HCT116 (cell line): ENCODE data around the gene SLC25A13. TPM values are rescaled to one million over a fixed set of nuclear protein-coding genes. Genes with fewer than 3 reads are reported as not detected.

ENCODE experiments used
- ATAC-seq: fragments of 200-7000 bp; cut with Tn5 transposase; 2 replicates; pipeline ENCODE4 v1.9.1; 2020; ENCODE audit warnings: mild to moderate bottlenecking, moderate library complexity
- BruUV-seq: library from RNA; stranded (reverse); fragments of 400-500 nt; replicated peaks from 2 replicates; lab custom pipeline; 2021; lab: Mats Ljungman, UMichigan
- CTCF ChIA-PET: fragments of 300-600 bp; sonication (Branson Sonifier 250); formaldehyde crosslinking; loops from one replicate; lab custom pipeline; 2021; ENCODE audit warnings: antibody characterized with exemption; lab: Charles Lee
- POLR2A ChIA-PET: fragments of 300-600, 350-600 bp; sonication (Branson Sonifier 250); formaldehyde crosslinking; loops from one replicate; lab custom pipeline; 2021; ENCODE audit warnings: antibody characterized with exemption; lab: Charles Lee
- RAD21 ChIA-PET, 2 experiments: fragments of 300-600 bp; sonication (Branson Sonifier 250); formaldehyde crosslinking; loops; one replicate each; lab custom pipeline; 2023; ENCODE audit warnings: low total read pairs in 2 of 2; ENCODE audit not compliant: uncharacterized antibody in 2 of 2, unreplicated experiment in 2 of 2, low non-redundant PET in 1 of 2; lab: Charles Lee
- DNase-seq: peaks from one replicate; pipeline ENCODE4 v3.0.0-alpha.2; 2010; ENCODE audit warnings: low read depth, low spot score
- H2AFZ ChIP-seq: fragments of 200-600 bp; shearing (Covaris generic), sonication (generic); 2 replicates; pipeline ENCODE4 v1.6.1; 2017; ENCODE audit warnings: low read depth, mixed run types, mixed read lengths, antibody characterized with exemption, low read length; ENCODE audit not compliant: poor library complexity, severe bottlenecking
- H3K27ac ChIP-seq: 2 replicates; pipeline ENCODE4 v1.5.1; 2012; ENCODE audit warnings: low read depth, low read length
- H3K27me3 ChIP-seq: fragments of 200-600 bp; sonication (generic); 2 replicates; pipeline ENCODE4 v1.6.1; 2016; ENCODE audit warnings: mixed run types, low read length, mixed read lengths; ENCODE audit not compliant: insufficient read depth
- H3K36me3 ChIP-seq, 2 experiments: fragments of 200-500 bp in 1 of 2; fragments of 200-600 bp in 1 of 2; sonication (Bioruptor generic) in 1 of 2; sonication (generic) in 1 of 2; 2 replicates each; pipeline versions ENCODE4 v1.5.1 to v1.6.1; 2014 to 2016; ENCODE audit warnings: low read length in 2 of 2, inconsistent platforms in 1 of 2, mixed read lengths in 1 of 2, mixed run types in 1 of 2; ENCODE audit not compliant: insufficient read depth in 2 of 2, control insufficient read depth in 1 of 2
- H3K4me1 ChIP-seq, 2 experiments: fragments of 200-600 bp in 1 of 2; sonication (generic) in 1 of 2; 2 replicates each; pipeline versions ENCODE4 v1.5.1 to v1.6.1; 2012 to 2017; ENCODE audit warnings: low read length in 2 of 2, inconsistent platforms in 1 of 2, mild to moderate bottlenecking in 1 of 2, mixed read lengths in 1 of 2, mixed run types in 1 of 2, moderate library complexity in 1 of 2; ENCODE audit not compliant: insufficient read depth in 2 of 2, control insufficient read depth in 1 of 2
- H3K4me2 ChIP-seq: fragments of 200-600 bp; sonication (generic); 2 replicates; pipeline ENCODE4 v1.6.1; 2017; ENCODE audit warnings: mixed run types, low read length, mixed read lengths
- H3K4me3 ChIP-seq, 2 experiments: fragments of 200-600 bp in 1 of 2; sonication (generic) in 1 of 2; replicated peaks in 1 of 2; 2 replicates each; pipeline ENCODE4 v1.5.1; 2011 to 2016; ENCODE audit warnings: low read length in 2 of 2, control low read depth in 1 of 2, low read depth in 1 of 2, mild to moderate bottlenecking in 1 of 2, mixed read lengths in 1 of 2, mixed run types in 1 of 2
- H3K79me2 ChIP-seq: fragments of 200-600 bp; sonication (generic); 2 replicates; pipeline ENCODE4 v1.6.1; 2017; ENCODE audit warnings: mild to moderate bottlenecking, mixed run types, low read length, moderate library complexity, mixed read lengths; ENCODE audit not compliant: insufficient read depth
- H3K9ac ChIP-seq: fragments of 200-600 bp; sonication (generic); 2 replicates; pipeline ENCODE4 v1.6.1; 2016; ENCODE audit warnings: low read length, mixed read lengths
- H3K9me2 ChIP-seq: fragments of 200-600 bp; sonication (generic), shearing (Covaris generic); 2 replicates; pipeline ENCODE4 v1.6.1; 2017; ENCODE audit warnings: mixed run types, mild to moderate bottlenecking, moderate library complexity; ENCODE audit not compliant: insufficient read depth
- H3K9me3 ChIP-seq, 2 experiments: fragments of 200-500 bp in 1 of 2; fragments of 200-600 bp in 1 of 2; sonication (Bioruptor generic) in 1 of 2; sonication (generic) in 1 of 2; 2 replicates each; pipeline ENCODE4 v1.6.1; 2014 to 2017; ENCODE audit warnings: low read length in 2 of 2, mixed read lengths in 2 of 2, inconsistent platforms in 1 of 2, low read depth in 1 of 2, mild to moderate bottlenecking in 1 of 2, mixed run types in 1 of 2, moderate library complexity in 1 of 2; ENCODE audit not compliant: control insufficient read depth in 1 of 2, insufficient read depth in 1 of 2
- H4K20me1 ChIP-seq: fragments of 200-600 bp; sonication (generic), shearing (Covaris generic); 2 replicates; pipeline ENCODE4 v1.6.1; 2017; ENCODE audit warnings: mixed run types, mild to moderate bottlenecking, moderate library complexity; ENCODE audit not compliant: insufficient read depth
- EGR1 ChIP-seq: IDR thresholded peaks from 2 replicates; pipeline ENCODE4 v1.6.1; 2012; ENCODE audit warnings: low read depth
- EZH2phosphoT487 ChIP-seq: fragments of 200-600 bp; IDR thresholded peaks from 2 replicates; pipeline ENCODE4 v1.6.1; 2018; ENCODE audit warnings: antibody characterized with exemption, borderline replicate concordance
- FOSL1 ChIP-seq: IDR thresholded peaks from 2 replicates; pipeline ENCODE4 v1.6.1; 2012; ENCODE audit warnings: low read depth
- JUND ChIP-seq: IDR thresholded peaks from 2 replicates; pipeline ENCODE4 v1.6.1; 2012
- POLR2A ChIP-seq: IDR thresholded peaks from 2 replicates; pipeline ENCODE4 v1.7.0; 2011; ENCODE audit warnings: borderline replicate concordance; ENCODE audit not compliant: insufficient read depth, insufficient read length; ENCODE audit errors: extremely low read depth
- POLR2AphosphoS5 ChIP-seq: IDR thresholded peaks from 2 replicates; pipeline ENCODE4 v1.6.1; 2011; ENCODE audit warnings: mild to moderate bottlenecking, low read depth, low read length, moderate library complexity
- SIN3A ChIP-seq: IDR thresholded peaks from 2 replicates; pipeline ENCODE4 v1.6.1; 2012; ENCODE audit warnings: low read depth
- TCF7L2 ChIP-seq: IDR thresholded peaks from 2 replicates; pipeline ENCODE4 v1.7.0; 2011; ENCODE audit warnings: borderline replicate concordance, inconsistent platforms; ENCODE audit not compliant: insufficient read depth, insufficient read length; ENCODE audit errors: extremely low read depth
- YY1 ChIP-seq: IDR thresholded peaks from 2 replicates; pipeline ENCODE4 v1.6.1; 2011; ENCODE audit warnings: low read length, low read depth, moderate library complexity, mild to moderate bottlenecking; ENCODE audit not compliant: insufficient replicate concordance; ENCODE audit errors: extremely low read depth
- ZNF274 ChIP-seq: fragments of 200-500 bp; sonication (Bioruptor generic); IDR thresholded peaks from 2 replicates; pipeline ENCODE4 v1.6.1; 2014; ENCODE audit warnings: mild to moderate bottlenecking, low read depth, low read length, inconsistent platforms
- intact Hi-C: fragments of 100-400 bp; cut with micrococcal nuclease; formaldehyde crosslinking; loops from 2 replicates; pipeline ENCODE4 v1.10.0; 2022
- total RNA-seq: library from RNA; stranded (reverse); gene quantifications from one replicate; pipeline ENCODE4 v1.2.1, GENCODE V29; 2021; ENCODE audit not compliant: unreplicated experiment
- TF ChIP-seq, protein P1 (sequence below): IDR thresholded peaks from 2 replicates; pipeline ENCODE4 v1.6.1; 2012; ENCODE audit warnings: low read depth
- TF ChIP-seq, protein P2 (sequence below): IDR thresholded peaks from 2 replicates; pipeline ENCODE4 v1.6.1; 2012
- TF ChIP-seq, protein P3 (sequence below): IDR thresholded peaks from 2 replicates; pipeline ENCODE4 v1.6.1; 2012
- TF ChIP-seq, protein P4 (sequence below): IDR thresholded peaks from 2 replicates; pipeline ENCODE4 v1.6.1; 2011; ENCODE audit warnings: mild to moderate bottlenecking, low read length, moderate library complexity; ENCODE audit not compliant: insufficient replicate concordance; ENCODE audit errors: extremely low read depth

The SLC25A13 gene
- total RNA-seq, 1 experiment from 2014 or later, result 19.3 TPM

DNA sequence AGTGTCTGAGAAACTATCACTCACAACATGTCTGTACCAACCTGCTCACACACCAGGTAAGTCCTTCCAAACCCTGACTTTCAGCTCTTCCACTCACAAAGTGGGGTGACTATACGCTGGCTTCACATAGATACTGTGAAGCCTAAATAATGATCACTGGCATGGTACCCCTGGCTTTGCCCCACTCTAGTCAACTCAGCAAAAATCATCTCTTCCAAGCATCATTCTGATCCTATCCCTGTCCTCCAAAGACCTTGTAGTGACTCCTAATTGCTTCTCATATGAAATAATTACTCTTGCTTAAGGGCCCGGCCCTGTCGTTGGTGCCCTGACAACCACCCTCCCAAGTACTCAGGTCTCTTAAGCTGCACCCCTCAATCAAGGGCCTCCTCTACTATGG lies 97.8 kb downstream of the SLC25A13 start:
- BruUV-seq, result no TSS peak
- Histone ChIP-seq H4K20me1 (no peaks in the 10 kb centered on the region), H3K36me3 (no peaks in the 10 kb centered on the region), H3K4me3 (no peak overlapping the region), H3K9ac (no peak overlapping the region), H3K79me2 (no peaks in the 10 kb centered on the region), H3K27ac (no peak overlapping the region), H3K4me1 (peaks cover 6 to 12% of the 10 kb centered on the region in 2 experiments; a peak in 3 of 4 replicates), H3K4me2 (no peak overlapping the region), H2AFZ (no peak overlapping the region), H3K27me3 (no peaks in the 10 kb centered on the region), H3K9me3 (no peaks in the 10 kb centered on the region), H3K9me2 (no peaks in the 10 kb centered on the region)
- DNase-seq, result no peak
- CTCF ChIA-PET, result no interaction called here
- RAD21 ChIA-PET, result no interaction called here
- intact Hi-C loops, result no loop called here
- POLR2A ChIA-PET, result no interaction called here
- ATAC-seq, result no peak
- TF ChIP-seq ZNF274, result no peak
- no peak for TF ChIP-seq FOSL1
- no peak for TF ChIP-seq TCF7L2
- TF ChIP-seq, protein P1, sequence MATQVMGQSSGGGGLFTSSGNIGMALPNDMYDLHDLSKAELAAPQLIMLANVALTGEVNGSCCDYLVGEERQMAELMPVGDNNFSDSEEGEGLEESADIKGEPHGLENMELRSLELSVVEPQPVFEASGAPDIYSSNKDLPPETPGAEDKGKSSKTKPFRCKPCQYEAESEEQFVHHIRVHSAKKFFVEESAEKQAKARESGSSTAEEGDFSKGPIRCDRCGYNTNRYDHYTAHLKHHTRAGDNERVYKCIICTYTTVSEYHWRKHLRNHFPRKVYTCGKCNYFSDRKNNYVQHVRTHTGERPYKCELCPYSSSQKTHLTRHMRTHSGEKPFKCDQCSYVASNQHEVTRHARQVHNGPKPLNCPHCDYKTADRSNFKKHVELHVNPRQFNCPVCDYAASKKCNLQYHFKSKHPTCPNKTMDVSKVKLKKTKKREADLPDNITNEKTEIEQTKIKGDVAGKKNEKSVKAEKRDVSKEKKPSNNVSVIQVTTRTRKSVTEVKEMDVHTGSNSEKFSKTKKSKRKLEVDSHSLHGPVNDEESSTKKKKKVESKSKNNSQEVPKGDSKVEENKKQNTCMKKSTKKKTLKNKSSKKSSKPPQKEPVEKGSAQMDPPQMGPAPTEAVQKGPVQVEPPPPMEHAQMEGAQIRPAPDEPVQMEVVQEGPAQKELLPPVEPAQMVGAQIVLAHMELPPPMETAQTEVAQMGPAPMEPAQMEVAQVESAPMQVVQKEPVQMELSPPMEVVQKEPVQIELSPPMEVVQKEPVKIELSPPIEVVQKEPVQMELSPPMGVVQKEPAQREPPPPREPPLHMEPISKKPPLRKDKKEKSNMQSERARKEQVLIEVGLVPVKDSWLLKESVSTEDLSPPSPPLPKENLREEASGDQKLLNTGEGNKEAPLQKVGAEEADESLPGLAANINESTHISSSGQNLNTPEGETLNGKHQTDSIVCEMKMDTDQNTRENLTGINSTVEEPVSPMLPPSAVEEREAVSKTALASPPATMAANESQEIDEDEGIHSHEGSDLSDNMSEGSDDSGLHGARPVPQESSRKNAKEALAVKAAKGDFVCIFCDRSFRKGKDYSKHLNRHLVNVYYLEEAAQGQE, result no peak

DNA sequence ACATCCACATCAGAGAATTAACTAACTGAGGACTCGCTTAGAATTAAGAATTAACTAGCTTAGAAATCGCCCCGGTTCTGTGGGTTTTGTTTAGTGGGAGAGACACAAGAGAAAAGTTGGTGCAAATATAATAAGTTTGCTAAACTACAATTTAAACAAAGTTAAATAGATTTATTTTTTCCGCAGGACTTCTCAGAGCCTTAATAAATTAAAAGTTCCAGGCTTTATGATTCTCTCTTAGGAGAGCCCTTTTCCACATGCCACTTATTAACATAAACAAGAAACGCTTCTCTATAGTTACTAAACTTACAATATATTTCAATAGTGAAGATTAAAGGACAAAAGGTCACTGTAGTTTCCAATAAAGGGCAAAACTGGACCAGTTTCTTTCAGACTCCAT lies 100.0 kb downstream of the SLC25A13 start:
- H3K9ac ChIP-seq, result no peak overlapping the region
- intact Hi-C loops, result no loop called here
- H3K9me2 ChIP-seq, result no peaks in the 10 kb centered on the region
- no peak overlapping the region for H3K4me3 ChIP-seq
- peaks cover 6 to 17% of the 10 kb centered on the region in 2 experiments; a peak in 3 of 4 replicates for H3K4me1 ChIP-seq
- no peaks in the 10 kb centered on the region for H3K36me3 ChIP-seq
- no TSS peak for BruUV-seq
- DNase-seq (no peak), ATAC-seq (no peak)
- peaks cover 3% of the 10 kb centered on the region for H3K79me2 ChIP-seq
- CTCF ChIA-PET, result no interaction called here
- no peaks in the 10 kb centered on the region for H3K27me3 ChIP-seq
- no peak overlapping the region for H2AFZ ChIP-seq
- H3K4me2 ChIP-seq, result no peak overlapping the region
- H3K9me3 ChIP-seq, result no peaks in the 10 kb centered on the region
- no peak overlapping the region for H3K27ac ChIP-seq
- POLR2A ChIA-PET, result no interaction called here
- RAD21 ChIA-PET, result no interaction called here
- H4K20me1 ChIP-seq, result no peaks in the 10 kb centered on the region
- TF ChIP-seq YY1 (no peak), JUND (no peak), POLR2A (no peak), TCF7L2 (no peak), EZH2phosphoT487 (no peak), EGR1 (no peak), SIN3A (no peak), POLR2AphosphoS5 (no peak), ZNF274 (no peak)
- TF ChIP-seq, protein P2, sequence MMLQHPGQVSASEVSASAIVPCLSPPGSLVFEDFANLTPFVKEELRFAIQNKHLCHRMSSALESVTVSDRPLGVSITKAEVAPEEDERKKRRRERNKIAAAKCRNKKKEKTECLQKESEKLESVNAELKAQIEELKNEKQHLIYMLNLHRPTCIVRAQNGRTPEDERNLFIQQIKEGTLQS, result no peak
- TF ChIP-seq, protein P3, sequence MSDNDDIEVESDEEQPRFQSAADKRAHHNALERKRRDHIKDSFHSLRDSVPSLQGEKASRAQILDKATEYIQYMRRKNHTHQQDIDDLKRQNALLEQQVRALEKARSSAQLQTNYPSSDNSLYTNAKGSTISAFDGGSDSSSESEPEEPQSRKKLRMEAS, result no peak
- TF ChIP-seq, protein P4, sequence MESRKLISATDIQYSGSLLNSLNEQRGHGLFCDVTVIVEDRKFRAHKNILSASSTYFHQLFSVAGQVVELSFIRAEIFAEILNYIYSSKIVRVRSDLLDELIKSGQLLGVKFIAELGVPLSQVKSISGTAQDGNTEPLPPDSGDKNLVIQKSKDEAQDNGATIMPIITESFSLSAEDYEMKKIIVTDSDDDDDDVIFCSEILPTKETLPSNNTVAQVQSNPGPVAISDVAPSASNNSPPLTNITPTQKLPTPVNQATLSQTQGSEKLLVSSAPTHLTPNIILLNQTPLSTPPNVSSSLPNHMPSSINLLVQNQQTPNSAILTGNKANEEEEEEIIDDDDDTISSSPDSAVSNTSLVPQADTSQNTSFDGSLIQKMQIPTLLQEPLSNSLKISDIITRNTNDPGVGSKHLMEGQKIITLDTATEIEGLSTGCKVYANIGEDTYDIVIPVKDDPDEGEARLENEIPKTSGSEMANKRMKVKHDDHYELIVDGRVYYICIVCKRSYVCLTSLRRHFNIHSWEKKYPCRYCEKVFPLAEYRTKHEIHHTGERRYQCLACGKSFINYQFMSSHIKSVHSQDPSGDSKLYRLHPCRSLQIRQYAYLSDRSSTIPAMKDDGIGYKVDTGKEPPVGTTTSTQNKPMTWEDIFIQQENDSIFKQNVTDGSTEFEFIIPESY, result no peak
